SU-DHL-6 (cell line): ENCODE data around the gene DUSP16.

ENCODE experiments used
- CTCF ChIP-seq: fragments of 200-600 bp; sonication (generic); IDR thresholded peaks from one replicate; pipeline ENCODE4 v1.5.1; 2017; ENCODE audit warnings: antibody characterized with exemption, mild to moderate bottlenecking, low read length, moderate library complexity; ENCODE audit not compliant: insufficient read depth, poor library complexity, severe bottlenecking
- EZH2phosphoT487 ChIP-seq: fragments of 200-600 bp; sonication (generic), shearing (Covaris generic); conservative IDR thresholded peaks from 2 replicates; pipeline ENCODE4 v1.6.1; 2018; ENCODE audit warnings: mild to moderate bottlenecking, antibody characterized with exemption, low read length, moderate library complexity, mixed read lengths

GRCh38 chr12:12527820-12528296, 34.8 kb downstream of the DUSP16 start:
- no peak for TF ChIP-seq CTCF
- no peak for TF ChIP-seq EZH2phosphoT487
